HepG2 (cell line): Measurements from ENCODE around the gene SEPTIN2. TPM values are rescaled to one million over a fixed set of nuclear protein-coding genes. Genes with fewer than 3 reads are reported as not detected.
A peak's percentile ranks its signal among the peaks of the same experiment; 100 is the strongest.

ENCODE experiments used
- EZH2 ChIP-seq: conservative IDR thresholded peaks from 2 replicates; pipeline ENCODE4 v1.6.1; 2012; ENCODE audit warnings: mild to moderate bottlenecking, low read depth, low read length, moderate library complexity
- FLYWCH1 ChIP-seq: sonication (generic); formaldehyde crosslinking; IDR thresholded peaks from 2 replicates; pipeline ENCODE4 v1.8.1; 2023; ENCODE audit warnings: mild to moderate bottlenecking, missing genetic modification reagents
- GLI4 ChIP-seq: sonication (generic); formaldehyde crosslinking; IDR thresholded peaks from 2 replicates; pipeline ENCODE4 v1.5.1; 2020; ENCODE audit warnings: missing genetic modification reagents, mild to moderate bottlenecking, moderate library complexity, borderline replicate concordance
- HOXA7 ChIP-seq: sonication (generic); formaldehyde crosslinking; IDR thresholded peaks from 2 replicates; pipeline ENCODE4 v1.8.1; 2022; ENCODE audit warnings: mild to moderate bottlenecking, missing genetic modification reagents, moderate library complexity
- KAT2B ChIP-seq: fragments of 150-350 bp; IDR thresholded peaks from 2 replicates; pipeline ENCODE4 v1.6.1; 2014; ENCODE audit warnings: low read depth, low read length, borderline replicate concordance
- KDM5B ChIP-seq: sonication (generic); formaldehyde crosslinking; IDR thresholded peaks from 2 replicates; pipeline ENCODE4 v1.4.0; 2020; ENCODE audit warnings: missing genetic modification reagents, mild to moderate bottlenecking, borderline replicate concordance
- MEIS2 ChIP-seq: sonication (generic); formaldehyde crosslinking; IDR thresholded peaks from 2 replicates; pipeline ENCODE4 v1.9.0; 2021; ENCODE audit warnings: mild to moderate bottlenecking, missing genetic modification reagents
- MTA1 ChIP-seq: sonication (generic); formaldehyde crosslinking; IDR thresholded peaks from 2 replicates; pipeline ENCODE4 v1.4.0; 2020; ENCODE audit warnings: missing genetic modification reagents, mild to moderate bottlenecking, borderline replicate concordance
- POLR2AphosphoS2 ChIP-seq: IDR thresholded peaks from 2 replicates; pipeline ENCODE4 v1.6.1; 2011; ENCODE audit warnings: low read depth, low read length, improper control_type of control experiment
- SMC3 ChIP-seq: IDR thresholded peaks from 2 replicates; pipeline ENCODE4 v1.6.1; 2011; ENCODE audit warnings: low read length, improper control_type of control experiment
- TBP ChIP-seq: sonication (generic); formaldehyde crosslinking; IDR thresholded peaks from 2 replicates; pipeline ENCODE4 v1.5.0; 2020; ENCODE audit warnings: missing genetic modification reagents
- TCF7L2 ChIP-seq: IDR thresholded peaks from 2 replicates; pipeline ENCODE4 v1.6.1; 2011; ENCODE audit warnings: mild to moderate bottlenecking, low read depth, low read length, moderate library complexity
- TOPORS ChIP-seq: sonication (generic); formaldehyde crosslinking; IDR thresholded peaks from 2 replicates; pipeline ENCODE4 v1.8.0; 2023; ENCODE audit warnings: mild to moderate bottlenecking, missing genetic modification reagents
- ZFP36 ChIP-seq: fragments of 150-350 bp; IDR thresholded peaks from 2 replicates; pipeline ENCODE4 v1.6.1; 2018; ENCODE audit warnings: borderline replicate concordance, low read length, low read depth; ENCODE audit not compliant: partially characterized antibody
- ZFP36L2 ChIP-seq: sonication (generic); formaldehyde crosslinking; IDR thresholded peaks from 2 replicates; pipeline ENCODE4 v1.4.0; 2020; ENCODE audit warnings: missing genetic modification reagents
- ZNF44 ChIP-seq: sonication (generic); formaldehyde crosslinking; IDR thresholded peaks from 2 replicates; pipeline ENCODE4 v1.5.1; 2020; ENCODE audit warnings: mild to moderate bottlenecking, missing genetic modification reagents
- ZNF547 ChIP-seq: sonication (generic); formaldehyde crosslinking; IDR thresholded peaks from 2 replicates; pipeline ENCODE4 v1.5.1; 2020; ENCODE audit warnings: mild to moderate bottlenecking, missing genetic modification reagents
- ZNF883 ChIP-seq: sonication (generic); formaldehyde crosslinking; IDR thresholded peaks from 2 replicates; pipeline ENCODE4 v1.5.1; 2020; ENCODE audit warnings: mild to moderate bottlenecking, missing genetic modification reagents; ENCODE audit errors: not compliant biosample characterization
- ZSCAN9 ChIP-seq: IDR thresholded peaks from 2 replicates; pipeline ENCODE4 v1.6.1; 2016; ENCODE audit warnings: borderline replicate concordance
- polyA plus RNA-seq, 8 experiments: library from polyadenylated mRNA; depleted of rRNA in 3 of 8; stranded (reverse) in 7 of 8; unstranded in 1 of 8; fragments of >200 nt; fragmentation: Illumina TruSeq in 4 of 8; extraction: Trizol in 4 of 8; gene quantifications; 2 replicates each; pipeline versions ENCODE4 v1.2.1 to v1.2.3, GENCODE V29; 2011 to 2016; ENCODE audit warnings: low read depth in 4 of 8, missing spikeins in 1 of 8, mixed read lengths in 1 of 8; ENCODE audit not compliant: insufficient read depth in 1 of 8
- total RNA-seq, 5 experiments: library from RNA; depleted of rRNA; stranded (reverse); fragments of >200 nt; fragmentation: Illumina TruSeq; extraction: Trizol; gene quantifications; 2 replicates each; pipeline ENCODE4 v1.2.3, GENCODE V29; 2016; ENCODE audit warnings: low read depth in 1 of 5
- TF ChIP-seq, protein P1 (sequence below): sonication (generic); formaldehyde crosslinking; IDR thresholded peaks from 2 replicates; pipeline ENCODE4 v1.4.0; 2020; ENCODE audit warnings: low read depth, mild to moderate bottlenecking, missing genetic modification reagents
- TF ChIP-seq, protein P2 (sequence below): IDR thresholded peaks from 2 replicates; pipeline ENCODE4 v1.6.1; 2016; ENCODE audit warnings: control low read depth
- TF ChIP-seq, protein P3 (sequence below): sonication (generic); formaldehyde crosslinking; IDR thresholded peaks from 2 replicates; pipeline ENCODE4 v1.8.1; 2023; ENCODE audit warnings: mild to moderate bottlenecking, inconsistent platforms, moderate library complexity, missing genetic modification reagents, borderline replicate concordance
- TF ChIP-seq, protein P4 (sequence below): IDR thresholded peaks from 2 replicates; pipeline ENCODE4 v1.6.1; 2016; ENCODE audit warnings: missing genetic modification reagents, missing compliant biosample characterization
- TF ChIP-seq, protein P5 (sequence below): sonication (generic); formaldehyde crosslinking; IDR thresholded peaks from 2 replicates; pipeline ENCODE4 v1.8.0; 2022; ENCODE audit warnings: mild to moderate bottlenecking, missing genetic modification reagents, moderate library complexity

The SEPTIN2 gene
- total and polyA plus RNA-seq, 2 of the 13 experiments (the other 11 are each of a cell fraction or from before 2014, with no cell fraction given): 493 to 733 TPM

DNA sequence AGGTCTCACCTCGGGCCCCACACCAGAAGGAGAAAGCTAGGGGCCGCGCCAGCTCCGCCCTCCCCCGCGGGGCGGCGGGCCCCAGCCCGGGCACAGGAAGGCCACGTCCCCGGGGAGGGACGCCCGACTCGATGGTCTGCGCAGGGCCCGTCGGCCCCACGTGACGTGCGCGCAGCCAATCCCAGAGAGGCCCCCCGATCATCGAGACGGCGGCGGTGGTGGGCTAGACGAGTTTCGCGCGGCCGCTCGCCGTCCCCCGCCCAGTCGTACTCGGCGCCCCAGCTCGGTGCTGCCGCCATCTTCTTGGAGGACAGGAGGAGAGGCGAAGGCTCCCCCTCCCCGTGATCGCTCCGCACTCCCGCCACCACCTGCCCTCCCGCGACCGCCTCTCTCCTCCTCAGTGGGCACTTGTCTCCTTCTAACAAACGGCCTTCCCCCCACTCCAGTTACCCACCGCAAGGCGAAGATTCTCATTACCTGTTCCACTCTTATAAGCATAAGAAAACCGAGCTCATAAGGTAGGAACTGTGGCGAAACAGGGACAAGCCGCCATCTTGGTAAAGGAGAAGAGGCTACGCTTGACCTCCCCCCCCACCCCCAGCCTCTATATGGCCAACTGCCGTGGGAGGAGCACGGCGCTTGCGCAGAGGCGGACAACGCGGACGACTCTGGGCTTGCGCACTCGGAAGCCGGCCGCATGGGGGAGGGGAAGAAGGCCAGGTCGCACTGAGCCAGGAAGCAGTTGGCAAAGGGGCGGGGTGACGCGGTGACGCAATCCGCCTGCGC is 439 bp upstream of the SEPTIN2 start, which contains the start of gene HDLBP (continued):
- TF ChIP-seq SMC3 (no peak; the same call in 1 of the 2 replicates), ZNF547 (CRISPR knock-in tag) (peak; percentile 92), ZNF883 (CRISPR knock-in tag) (peak; percentile 23), ZNF44 (CRISPR knock-in tag) (peak; percentile 86; the same call in 1 of the 2 replicates), KDM5B (CRISPR knock-in tag) (peak; percentile 97), MEIS2 (CRISPR knock-in tag) (peak; percentile 93), MTA1 (CRISPR knock-in tag) (peak; percentile 94), ZSCAN9 (CRISPR knock-in tag) (peak; percentile 83; the same call in 1 of the 2 replicates), TBP (CRISPR knock-in tag) (no peak), EZH2 (no peak), KAT2B (0 out of 2 replicates have a peak, but pooled peaks have one; percentile 0), TCF7L2 (no peak), TOPORS (peak; percentile 62; the same call in 1 of the 2 replicates), FLYWCH1 (CRISPR knock-in tag) (no peak), ZFP36 (no peak), HOXA7 (CRISPR knock-in tag) (no peak), GLI4 (0 out of 2 replicates have a peak, but pooled peaks have one; percentile 58), POLR2AphosphoS2 (peak; percentile 79), ZFP36L2 (CRISPR knock-in tag) (0 out of 2 replicates have a peak, but pooled peaks have one; percentile 31)
- TF ChIP-seq, protein P1, sequence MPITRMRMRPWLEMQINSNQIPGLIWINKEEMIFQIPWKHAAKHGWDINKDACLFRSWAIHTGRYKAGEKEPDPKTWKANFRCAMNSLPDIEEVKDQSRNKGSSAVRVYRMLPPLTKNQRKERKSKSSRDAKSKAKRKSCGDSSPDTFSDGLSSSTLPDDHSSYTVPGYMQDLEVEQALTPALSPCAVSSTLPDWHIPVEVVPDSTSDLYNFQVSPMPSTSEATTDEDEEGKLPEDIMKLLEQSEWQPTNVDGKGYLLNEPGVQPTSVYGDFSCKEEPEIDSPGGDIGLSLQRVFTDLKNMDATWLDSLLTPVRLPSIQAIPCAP: peak; percentile 83; the same call in 1 of the 2 replicates
- TF ChIP-seq, protein P2, sequence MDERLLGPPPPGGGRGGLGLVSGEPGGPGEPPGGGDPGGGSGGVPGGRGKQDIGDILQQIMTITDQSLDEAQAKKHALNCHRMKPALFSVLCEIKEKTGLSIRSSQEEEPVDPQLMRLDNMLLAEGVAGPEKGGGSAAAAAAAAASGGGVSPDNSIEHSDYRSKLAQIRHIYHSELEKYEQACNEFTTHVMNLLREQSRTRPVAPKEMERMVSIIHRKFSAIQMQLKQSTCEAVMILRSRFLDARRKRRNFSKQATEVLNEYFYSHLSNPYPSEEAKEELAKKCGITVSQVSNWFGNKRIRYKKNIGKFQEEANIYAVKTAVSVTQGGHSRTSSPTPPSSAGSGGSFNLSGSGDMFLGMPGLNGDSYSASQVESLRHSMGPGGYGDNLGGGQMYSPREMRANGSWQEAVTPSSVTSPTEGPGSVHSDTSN: no peak; the same call in 1 of the 2 replicates
- TF ChIP-seq, protein P3, sequence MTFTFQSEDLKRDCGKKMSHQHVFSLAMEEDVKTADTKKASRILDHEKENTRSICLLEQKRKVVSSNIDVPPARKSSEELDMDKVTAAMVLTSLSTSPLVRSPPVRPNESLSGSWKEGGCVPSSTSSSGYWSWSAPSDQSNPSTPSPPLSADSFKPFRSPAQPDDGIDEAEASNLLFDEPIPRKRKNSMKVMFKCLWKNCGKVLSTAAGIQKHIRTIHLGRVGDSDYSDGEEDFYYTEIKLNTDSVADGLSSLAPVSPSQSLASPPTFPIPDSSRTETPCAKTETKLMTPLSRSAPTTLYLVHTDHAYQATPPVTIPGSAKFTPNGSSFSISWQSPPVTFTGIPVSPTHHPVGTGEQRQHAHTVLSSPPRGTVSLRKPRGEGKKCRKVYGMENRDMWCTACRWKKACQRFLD (CRISPR knock-in tag): no peak; the same call in 1 of the 2 replicates
- TF ChIP-seq, protein P4, sequence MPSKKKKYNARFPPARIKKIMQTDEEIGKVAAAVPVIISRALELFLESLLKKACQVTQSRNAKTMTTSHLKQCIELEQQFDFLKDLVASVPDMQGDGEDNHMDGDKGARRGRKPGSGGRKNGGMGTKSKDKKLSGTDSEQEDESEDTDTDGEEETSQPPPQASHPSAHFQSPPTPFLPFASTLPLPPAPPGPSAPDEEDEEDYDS: peak; percentile 88
- TF ChIP-seq, protein P5, sequence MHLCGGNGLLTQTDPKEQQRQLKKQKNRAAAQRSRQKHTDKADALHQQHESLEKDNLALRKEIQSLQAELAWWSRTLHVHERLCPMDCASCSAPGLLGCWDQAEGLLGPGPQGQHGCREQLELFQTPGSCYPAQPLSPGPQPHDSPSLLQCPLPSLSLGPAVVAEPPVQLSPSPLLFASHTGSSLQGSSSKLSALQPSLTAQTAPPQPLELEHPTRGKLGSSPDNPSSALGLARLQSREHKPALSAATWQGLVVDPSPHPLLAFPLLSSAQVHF: no peak
